Activated T-cell treated with anti-CD3 and anti-CD28 coated beads, Interleukin-2, amount 50 U/mL, for 24 hours (primary cell): Measurements from ENCODE around the gene INTS11.

Experiments
- DNase-seq: peaks from one replicate; pipeline ENCODE4 v3.0.0-alpha.2; 2020
- H3K27ac Mint-ChIP-seq: 2 replicates; pipeline ENCODE4 v1.8.0; 2020; ENCODE audit warnings: mild to moderate bottlenecking, mixed read lengths
- H3K27me3 Mint-ChIP-seq: 2 replicates; pipeline ENCODE4 v1.8.0; 2020; ENCODE audit warnings: mixed read lengths
- H3K36me3 Mint-ChIP-seq: 2 replicates; pipeline ENCODE4 v1.8.0; 2020; ENCODE audit warnings: low read depth, mixed read lengths
- H3K4me1 Mint-ChIP-seq: 2 replicates; pipeline ENCODE4 v1.8.0; 2020; ENCODE audit warnings: low read depth, mixed read lengths
- H3K4me3 Mint-ChIP-seq: 2 replicates; pipeline ENCODE4 v1.8.0; 2020; ENCODE audit warnings: mild to moderate bottlenecking, moderate library complexity, mixed read lengths
- H3K9me3 Mint-ChIP-seq: 2 replicates; pipeline ENCODE4 v1.8.0; 2020; ENCODE audit warnings: mixed read lengths

Gene INTS11

GRCh38 chr1:1332031-1332755 is 7.7 kb upstream of the INTS11 start:
- Mint-ChIP-seq H3K36me3 (peaks cover 13% of the 10 kb centered on the region), H3K4me3 (no peak overlapping the region), H3K4me1 (no peaks in the 10 kb centered on the region), H3K27ac (no peak overlapping the region), H3K27me3 (no peaks in the 10 kb centered on the region), H3K9me3 (no peaks in the 10 kb centered on the region)
- DNase-seq, result no peak

DNA sequence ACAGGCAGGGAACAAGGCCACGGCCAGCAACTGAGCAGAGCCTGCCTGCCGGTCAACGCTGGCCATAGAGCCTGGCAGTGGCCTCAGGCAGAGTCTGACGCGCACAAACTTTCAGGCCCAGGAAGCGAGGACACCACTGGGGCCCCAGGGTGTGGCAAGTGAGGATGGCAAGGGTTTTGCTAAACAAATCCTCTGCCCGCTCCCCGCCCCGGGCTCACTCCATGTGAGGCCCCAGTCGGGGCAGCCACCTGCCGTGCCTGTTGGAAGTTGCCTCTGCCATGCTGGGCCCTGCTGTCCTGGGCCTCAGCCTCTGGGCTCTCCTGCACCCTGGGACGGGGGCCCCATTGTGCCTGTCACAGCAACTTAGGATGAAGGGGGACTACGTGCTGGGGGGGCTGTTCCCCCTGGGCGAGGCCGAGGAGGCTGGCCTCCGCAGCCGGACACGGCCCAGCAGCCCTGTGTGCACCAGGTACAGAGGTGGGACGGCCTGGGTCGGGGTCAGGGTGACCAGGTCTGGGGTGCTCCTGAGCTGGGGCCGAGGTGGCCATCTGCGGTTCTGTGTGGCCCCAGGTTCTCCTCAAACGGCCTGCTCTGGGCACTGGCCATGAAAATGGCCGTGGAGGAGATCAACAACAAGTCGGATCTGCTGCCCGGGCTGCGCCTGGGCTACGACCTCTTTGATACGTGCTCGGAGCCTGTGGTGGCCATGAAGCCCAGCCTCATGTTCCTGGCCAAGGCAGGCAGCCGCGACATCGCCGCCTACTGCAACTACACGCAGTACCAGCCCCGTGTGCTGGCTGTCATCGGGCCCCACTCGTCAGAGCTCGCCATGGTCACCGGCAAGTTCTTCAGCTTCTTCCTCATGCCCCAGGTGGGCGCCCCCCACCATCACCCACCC is 6.9 kb upstream of the INTS11 start, which contains the start of gene TAS1R3:
Gene TAS1R3, plus strand, starts transcription at position 213 of the 898 bp plus-strand sequence. Its CDS starts 66 bp downstream, at position 279.
- no peak within 1 kb of the TSS for H3K27ac Mint-ChIP-seq
- H3K4me3 Mint-ChIP-seq, result no peak within 1 kb of the TSS
- peaks cover 15% of the 10 kb centered on the region for H3K36me3 Mint-ChIP-seq
- DNase-seq, result no peak
- H3K4me1 Mint-ChIP-seq, result peaks cover 4% of the 10 kb centered on the region
- no peaks in the 10 kb centered on the region for H3K9me3 Mint-ChIP-seq
- H3K27me3 Mint-ChIP-seq, result no peaks in the 10 kb centered on the region

DNA sequence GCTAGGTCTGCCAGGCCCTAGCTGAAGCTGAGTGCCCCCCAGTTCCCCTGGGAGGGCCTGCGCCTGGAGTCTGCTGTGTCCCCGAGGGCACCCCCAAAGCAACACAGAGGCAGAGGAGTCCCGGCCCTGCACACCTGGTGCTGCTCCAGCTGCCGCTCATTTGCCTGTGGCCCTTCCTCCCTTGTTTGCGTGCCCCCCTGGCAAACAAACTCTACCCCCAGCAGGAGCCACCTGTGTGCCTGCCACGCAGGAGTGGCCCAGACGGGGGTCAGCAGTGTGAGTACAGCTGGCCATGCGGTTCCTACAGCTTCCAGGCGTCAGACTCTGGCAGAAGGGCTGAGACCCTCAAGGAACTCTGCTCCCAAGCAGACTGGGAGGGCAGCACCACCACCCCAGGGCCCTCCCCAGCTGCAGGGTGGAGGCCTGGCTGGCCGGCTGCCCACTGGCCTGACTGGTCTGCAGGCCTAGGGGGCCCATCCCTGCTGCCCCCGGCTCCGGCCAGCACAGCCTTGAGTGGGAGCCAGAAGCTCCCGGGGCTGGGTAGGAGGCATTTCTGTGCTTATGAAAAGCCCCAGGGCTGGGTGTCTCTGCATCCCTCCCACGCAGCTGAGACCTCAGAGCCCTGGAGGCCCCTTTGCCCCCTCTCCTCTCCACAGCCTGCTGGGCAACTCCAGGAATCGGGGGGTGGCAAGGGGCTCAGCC is 6.1 kb upstream of the INTS11 start:
- H3K4me1 Mint-ChIP-seq, result peaks cover 12% of the 10 kb centered on the region
- no peaks in the 10 kb centered on the region for H3K27me3 Mint-ChIP-seq
- no peak overlapping the region for H3K27ac Mint-ChIP-seq
- H3K9me3 Mint-ChIP-seq, result no peaks in the 10 kb centered on the region
- DNase-seq, result no peak
- peaks cover 14% of the 10 kb centered on the region for H3K36me3 Mint-ChIP-seq
- no peak overlapping the region for H3K4me3 Mint-ChIP-seq

DNA sequence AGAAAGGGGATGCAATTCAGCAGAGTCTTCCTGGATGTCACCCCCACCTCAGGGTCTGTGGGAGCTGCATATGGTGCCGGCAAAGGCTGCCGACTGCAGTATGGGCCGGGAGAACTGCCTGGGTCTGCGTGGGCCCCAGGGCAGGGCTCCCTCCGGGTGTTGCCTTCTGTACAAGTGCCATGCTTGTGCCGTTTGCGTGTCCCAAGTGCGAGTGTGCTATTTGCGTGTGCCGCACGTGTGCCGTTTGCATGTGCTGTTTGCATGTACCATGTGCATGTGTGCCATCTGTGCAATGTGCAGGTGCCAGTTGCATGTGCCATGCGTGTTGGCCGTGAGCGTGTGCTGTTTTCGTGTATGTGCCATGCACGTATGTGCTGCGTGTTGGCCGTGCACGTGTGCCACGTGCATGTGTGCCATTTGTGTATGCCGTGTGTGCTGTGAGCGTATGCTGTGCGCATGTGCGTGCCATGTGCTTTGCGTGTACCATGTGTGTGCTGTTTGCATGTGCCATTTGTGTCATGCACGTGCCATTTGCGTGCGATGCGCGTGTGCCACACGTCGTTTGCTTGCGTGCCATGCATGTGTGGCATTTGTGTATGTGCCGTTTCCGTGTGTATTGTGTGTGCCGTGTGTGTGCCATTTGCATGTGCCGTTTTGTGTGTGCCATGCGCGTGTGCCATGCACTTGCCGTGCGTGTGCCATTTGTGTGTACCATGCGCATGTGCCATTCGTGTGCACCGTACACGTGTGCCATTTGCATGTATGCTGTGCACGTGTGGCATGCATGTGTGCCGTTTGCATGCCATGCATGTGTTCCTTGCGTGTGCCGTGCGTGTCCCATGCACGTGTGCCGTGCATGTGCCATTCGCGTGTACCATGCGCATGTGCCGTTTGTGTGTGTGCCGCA is 5.1 kb upstream of the INTS11 start:
- H3K27ac Mint-ChIP-seq, result peak overlapping the region; percentile 52
- no peak overlapping the region for H3K4me3 Mint-ChIP-seq
- no peaks in the 10 kb centered on the region for H3K27me3 Mint-ChIP-seq
- H3K9me3 Mint-ChIP-seq, result no peaks in the 10 kb centered on the region
- H3K36me3 Mint-ChIP-seq, result peaks cover 10% of the 10 kb centered on the region
- no peak for DNase-seq
- peaks cover 16% of the 10 kb centered on the region for H3K4me1 Mint-ChIP-seq

- Mint-ChIP-seq H3K9me3 (no peaks in the 10 kb centered on the region), H3K27ac (no peak overlapping the region), H3K4me1 (peaks cover 21% of the 10 kb centered on the region), H3K27me3 (no peaks in the 10 kb centered on the region), H3K4me3 (no peak overlapping the region), H3K36me3 (peaks cover 14% of the 10 kb centered on the region)
- no peak for DNase-seq
Measured at GRCh38 chr1:1328254-1328653, 3.8 kb upstream of the INTS11 start.

DNA sequence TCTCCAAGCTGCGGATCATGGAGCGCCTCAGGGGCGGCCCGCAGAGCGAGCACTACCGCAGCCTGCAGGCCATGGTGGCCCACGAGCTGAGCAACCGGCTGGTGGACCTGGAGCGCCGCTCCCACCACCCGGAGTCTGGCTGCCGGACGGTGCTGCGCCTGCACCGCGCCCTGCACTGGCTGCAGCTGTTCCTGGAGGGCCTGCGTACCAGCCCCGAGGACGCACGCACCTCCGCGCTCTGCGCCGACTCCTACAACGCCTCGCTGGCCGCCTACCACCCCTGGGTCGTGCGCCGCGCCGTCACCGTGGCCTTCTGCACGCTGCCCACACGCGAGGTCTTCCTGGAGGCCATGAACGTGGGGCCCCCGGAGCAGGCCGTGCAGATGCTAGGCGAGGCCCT is 2.8 kb upstream of the INTS11 start:
- H3K9me3 Mint-ChIP-seq, result no peaks in the 10 kb centered on the region
- no peak for DNase-seq
- no peak overlapping the region for H3K4me3 Mint-ChIP-seq
- peaks cover 28% of the 10 kb centered on the region for H3K4me1 Mint-ChIP-seq
- peaks cover 17% of the 10 kb centered on the region for H3K36me3 Mint-ChIP-seq
- no peak overlapping the region for H3K27ac Mint-ChIP-seq
- H3K27me3 Mint-ChIP-seq, result no peaks in the 10 kb centered on the region

- Mint-ChIP-seq H3K9me3 (no peaks in the 10 kb centered on the region), H3K27ac (peak overlapping the region; percentile 81), H3K36me3 (peaks cover 27% of the 10 kb centered on the region), H3K4me1 (peaks cover 39% of the 10 kb centered on the region), H3K27me3 (no peaks in the 10 kb centered on the region), H3K4me3 (peak overlapping the region; percentile 83)
- no peak for DNase-seq
Measured at GRCh38 chr1:1326075-1326605, 1.7 kb upstream of the INTS11 start.

- peaks cover 31% of the 10 kb centered on the region for H3K36me3 Mint-ChIP-seq
- H3K9me3 Mint-ChIP-seq, result no peaks in the 10 kb centered on the region
- DNase-seq, result no peak
- H3K4me3 Mint-ChIP-seq, result peak overlapping the region; percentile 83
- H3K27me3 Mint-ChIP-seq, result no peaks in the 10 kb centered on the region
- H3K4me1 Mint-ChIP-seq, result peaks cover 42% of the 10 kb centered on the region
- peak overlapping the region; percentile 81 for H3K27ac Mint-ChIP-seq
Measured at GRCh38 chr1:1325288-1326074, 1.0 kb upstream of the INTS11 start.

DNA sequence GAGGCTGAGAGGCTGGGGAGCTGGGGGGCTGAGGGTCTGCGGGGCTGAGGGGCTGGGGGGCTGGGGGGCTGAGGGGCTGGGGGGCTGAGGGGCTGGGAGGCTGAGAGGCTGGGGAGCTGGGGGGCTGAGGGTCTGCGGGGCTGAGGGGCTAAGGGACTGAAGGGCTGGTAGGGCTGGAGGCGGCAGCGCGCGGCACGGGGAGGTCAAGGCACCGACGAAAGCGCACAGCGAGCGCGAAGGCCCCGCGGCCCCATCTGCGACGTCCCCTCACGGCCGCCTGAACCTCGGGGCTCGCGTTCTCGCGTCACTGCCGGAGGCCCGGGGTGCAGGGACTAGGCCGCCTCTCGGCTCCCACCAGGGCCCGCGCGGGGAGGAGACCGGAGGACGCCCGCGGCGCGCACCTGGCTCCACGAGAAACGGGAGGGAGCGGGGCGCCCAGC is 356 bp downstream of the INTS11 start:
- peaks cover 45% of the 10 kb centered on the region for H3K4me1 Mint-ChIP-seq
- no peaks in the 10 kb centered on the region for H3K9me3 Mint-ChIP-seq
- no peak overlapping the region for H3K27ac Mint-ChIP-seq
- no peak for DNase-seq
- H3K36me3 Mint-ChIP-seq, result peaks cover 44% of the 10 kb centered on the region
- peak overlapping the region; percentile 83 for H3K4me3 Mint-ChIP-seq
- H3K27me3 Mint-ChIP-seq, result no peaks in the 10 kb centered on the region

DNA sequence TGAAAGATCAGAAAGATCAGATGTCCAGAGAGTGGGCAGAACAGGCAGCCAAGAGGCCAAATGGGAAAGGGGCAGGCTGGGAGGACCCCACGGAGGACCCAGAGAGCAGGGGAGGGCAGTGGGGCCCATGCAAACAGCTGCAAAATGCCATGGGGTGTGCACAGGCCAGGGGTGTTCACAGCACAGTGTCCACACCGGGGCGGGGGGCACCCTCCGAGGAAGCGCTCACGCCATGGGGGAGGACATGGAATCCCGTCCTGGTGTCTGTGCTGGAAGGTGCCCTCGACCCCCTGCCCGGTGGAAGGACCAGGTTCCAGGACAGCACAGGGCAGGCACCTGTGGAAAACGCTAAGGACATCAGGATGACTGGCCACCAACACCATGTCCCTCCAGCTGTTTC is 1.5 kb downstream of the INTS11 start:
- H3K4me1 Mint-ChIP-seq, result peaks cover 45% of the 10 kb centered on the region
- peaks cover 55% of the 10 kb centered on the region for H3K36me3 Mint-ChIP-seq
- DNase-seq, result no peak
- H3K27me3 Mint-ChIP-seq, result no peaks in the 10 kb centered on the region
- H3K4me3 Mint-ChIP-seq, result peak overlapping the region; percentile 82
- H3K27ac Mint-ChIP-seq, result peak overlapping the region; percentile 90
- H3K9me3 Mint-ChIP-seq, result no peaks in the 10 kb centered on the region

DNA sequence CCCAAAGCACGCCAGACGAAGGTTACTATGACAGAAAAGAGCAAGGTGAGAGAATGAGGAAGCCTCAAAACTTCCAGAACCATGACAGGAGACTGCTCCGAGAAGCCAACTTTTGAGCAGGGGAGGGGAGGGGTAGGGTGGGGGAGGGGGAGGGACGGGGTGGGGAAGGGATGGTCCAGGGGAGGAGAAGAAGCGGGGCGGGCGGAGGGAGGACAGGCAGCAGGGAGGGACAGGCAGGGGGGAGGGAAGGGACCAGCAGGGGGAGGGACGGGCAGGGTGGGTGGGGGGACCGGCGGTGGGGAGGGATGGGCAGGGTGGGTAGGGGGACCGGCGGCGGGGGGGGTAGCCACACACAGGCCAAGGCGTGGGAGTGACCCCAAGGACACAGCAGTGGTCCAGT is 2.0 kb downstream of the INTS11 start:
- no peak for DNase-seq
- Mint-ChIP-seq H3K9me3 (no peaks in the 10 kb centered on the region), H3K27ac (peak overlapping the region; percentile 90), H3K27me3 (no peaks in the 10 kb centered on the region), H3K4me1 (peaks cover 45% of the 10 kb centered on the region), H3K36me3 (peaks cover 55% of the 10 kb centered on the region), H3K4me3 (peak overlapping the region; percentile 82)

GRCh38 chr1:1321477-1321876 is 3.0 kb downstream of the INTS11 start:
- no peak for DNase-seq
- Mint-ChIP-seq H3K27ac (peak overlapping the region; percentile 78), H3K4me3 (peak overlapping the region; percentile 25), H3K27me3 (no peaks in the 10 kb centered on the region), H3K4me1 (peaks cover 41% of the 10 kb centered on the region), H3K36me3 (peaks cover 55% of the 10 kb centered on the region), H3K9me3 (no peaks in the 10 kb centered on the region)
